WERI-Rb-1 (cell line): Measurements from ENCODE around the gene FAM110D.
A peak's percentile ranks its signal among the peaks of the same experiment; 100 is the strongest.

Experiments used
- DNase-seq: peaks from one replicate; pipeline ENCODE4 v3.0.0-alpha.2; 2020
- H3K27ac ChIP-seq: fragments of 250-450 bp; sonication (Bioruptor Pico); 2 replicates; pipeline ENCODE4 v1.5.1; 2020; ENCODE audit warnings: mild to moderate bottlenecking, moderate library complexity
- H3K27me3 ChIP-seq: fragments of 250-450 bp; sonication (Bioruptor Pico); 2 replicates; pipeline ENCODE4 v1.5.1; 2021; ENCODE audit warnings: mild to moderate bottlenecking, low read depth, moderate library complexity; ENCODE audit not compliant: insufficient read depth, severe bottlenecking
- H3K36me3 ChIP-seq: fragments of 250-450 bp; sonication (Bioruptor Pico); 2 replicates; pipeline ENCODE4 v1.5.1; 2020; ENCODE audit warnings: mild to moderate bottlenecking, moderate library complexity
- H3K4me3 ChIP-seq: 2 replicates; pipeline ENCODE4 v1.5.1; 2011; ENCODE audit warnings: low read depth, mild to moderate bottlenecking, control low read depth, low read length
- H3K9me3 ChIP-seq: fragments of 250-450 bp; sonication (Bioruptor Pico); 2 replicates; pipeline ENCODE4 v1.5.1; 2021; ENCODE audit warnings: mild to moderate bottlenecking, moderate library complexity; ENCODE audit not compliant: severe bottlenecking
- TF ChIP-seq, protein P1 (sequence below): IDR thresholded peaks from 2 replicates; pipeline ENCODE4 v1.5.1; 2011; ENCODE audit warnings: low read depth, mild to moderate bottlenecking, control low read depth, inconsistent platforms, low read length

FAM110D gene

GRCh38 chr1:26154750-26155149, 4.1 kb upstream of the FAM110D start:
- DNase-seq, result no peak
- TF ChIP-seq, protein P1, sequence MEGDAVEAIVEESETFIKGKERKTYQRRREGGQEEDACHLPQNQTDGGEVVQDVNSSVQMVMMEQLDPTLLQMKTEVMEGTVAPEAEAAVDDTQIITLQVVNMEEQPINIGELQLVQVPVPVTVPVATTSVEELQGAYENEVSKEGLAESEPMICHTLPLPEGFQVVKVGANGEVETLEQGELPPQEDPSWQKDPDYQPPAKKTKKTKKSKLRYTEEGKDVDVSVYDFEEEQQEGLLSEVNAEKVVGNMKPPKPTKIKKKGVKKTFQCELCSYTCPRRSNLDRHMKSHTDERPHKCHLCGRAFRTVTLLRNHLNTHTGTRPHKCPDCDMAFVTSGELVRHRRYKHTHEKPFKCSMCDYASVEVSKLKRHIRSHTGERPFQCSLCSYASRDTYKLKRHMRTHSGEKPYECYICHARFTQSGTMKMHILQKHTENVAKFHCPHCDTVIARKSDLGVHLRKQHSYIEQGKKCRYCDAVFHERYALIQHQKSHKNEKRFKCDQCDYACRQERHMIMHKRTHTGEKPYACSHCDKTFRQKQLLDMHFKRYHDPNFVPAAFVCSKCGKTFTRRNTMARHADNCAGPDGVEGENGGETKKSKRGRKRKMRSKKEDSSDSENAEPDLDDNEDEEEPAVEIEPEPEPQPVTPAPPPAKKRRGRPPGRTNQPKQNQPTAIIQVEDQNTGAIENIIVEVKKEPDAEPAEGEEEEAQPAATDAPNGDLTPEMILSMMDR, result no peak
- Histone ChIP-seq H3K36me3 (no peaks in the 10 kb centered on the region), H3K4me3 (no peak overlapping the region), H3K9me3 (no peaks in the 10 kb centered on the region), H3K27ac (no peak overlapping the region), H3K27me3 (no peaks in the 10 kb centered on the region)

- Histone ChIP-seq H3K4me3 (no peak overlapping the region), H3K9me3 (no peaks in the 10 kb centered on the region), H3K27me3 (no peaks in the 10 kb centered on the region), H3K27ac (no peak overlapping the region), H3K36me3 (no peaks in the 10 kb centered on the region)
- DNase-seq, result no peak
- TF ChIP-seq, protein P1, result no peak
Observed at GRCh38 chr1:26155370-26156284, 3.3 kb upstream of the FAM110D start.

DNA sequence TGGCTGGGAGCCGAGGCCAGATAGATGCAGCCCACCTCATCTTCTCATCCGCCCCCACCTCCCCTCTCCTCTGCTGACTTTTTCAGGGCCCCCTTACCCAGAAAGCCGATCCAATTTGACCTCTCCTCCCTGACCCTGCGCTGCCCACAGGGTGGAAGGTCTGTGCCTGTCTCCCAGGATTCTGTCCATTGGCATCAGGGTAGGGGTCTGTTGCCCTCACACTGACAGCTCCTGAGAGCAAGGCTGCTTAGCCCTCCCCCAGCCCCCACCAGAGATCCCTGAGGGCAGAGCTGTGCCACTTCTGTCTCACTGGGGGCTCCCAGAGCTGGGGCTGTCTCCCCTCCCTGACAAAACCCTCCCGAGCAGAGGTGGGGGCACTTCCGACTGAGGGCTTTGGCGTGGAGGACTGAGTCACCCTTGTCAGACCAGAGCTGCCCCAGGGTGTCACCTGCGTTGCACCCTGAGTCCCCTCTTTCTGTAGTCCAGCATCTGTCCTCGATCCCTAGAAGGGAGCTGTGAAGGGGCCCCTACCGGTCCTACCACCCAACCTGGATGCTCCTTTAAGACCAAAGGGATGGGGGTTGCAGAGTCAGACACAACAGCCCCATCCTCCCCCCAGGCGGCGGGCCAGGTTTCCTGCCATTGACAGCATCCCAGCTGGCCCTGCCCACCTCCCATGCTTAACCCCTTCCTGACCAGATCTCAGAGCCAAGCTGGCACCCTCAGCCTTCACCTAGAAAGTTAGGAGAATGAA, 2.4 kb upstream of the FAM110D start:
- TF ChIP-seq, protein P1, result no peak
- Histone ChIP-seq H3K27me3 (no peaks in the 10 kb centered on the region), H3K27ac (no peak overlapping the region), H3K36me3 (no peaks in the 10 kb centered on the region), H3K9me3 (no peaks in the 10 kb centered on the region), H3K4me3 (no peak overlapping the region)
- peak; percentile 59 for DNase-seq

DNA sequence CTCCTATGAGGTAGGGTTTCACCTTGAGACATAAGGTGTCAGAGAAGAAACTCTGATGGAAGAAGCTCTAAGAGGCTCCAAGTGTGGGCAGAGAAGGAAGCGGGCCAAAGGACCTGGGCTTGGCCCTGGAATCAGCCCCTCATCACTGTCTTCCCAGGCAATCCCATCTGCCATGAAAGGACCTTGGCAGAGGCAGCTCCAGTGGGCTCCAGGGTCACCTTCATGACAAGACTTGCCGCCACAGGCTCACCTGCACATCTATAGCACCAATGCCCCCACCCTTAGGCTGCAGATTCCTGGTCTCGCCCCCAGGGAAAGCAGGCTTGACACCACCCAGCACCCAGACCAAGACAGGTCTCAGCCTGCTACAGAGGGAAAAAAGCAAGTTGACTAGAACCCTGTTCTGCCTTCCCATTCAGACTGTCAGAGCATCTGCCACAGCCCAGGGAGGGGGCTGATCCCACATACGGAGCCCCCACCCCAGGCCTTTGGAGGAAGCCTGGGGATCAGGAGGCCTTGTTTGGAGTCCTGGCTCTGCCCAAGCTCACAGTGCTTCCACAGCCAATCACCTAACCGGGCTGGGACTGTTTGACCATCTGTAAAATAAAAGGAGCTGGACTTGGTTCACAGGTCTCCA, 490 bp upstream of the FAM110D start:
- no peaks in the 10 kb centered on the region for H3K27me3 ChIP-seq
- DNase-seq, result no peak
- H3K4me3 ChIP-seq, result no peak overlapping the region
- TF ChIP-seq, protein P1, result no peak
- no peaks in the 10 kb centered on the region for H3K36me3 ChIP-seq
- H3K9me3 ChIP-seq, result no peaks in the 10 kb centered on the region
- H3K27ac ChIP-seq, result no peak overlapping the region

- H3K9me3 ChIP-seq, result no peaks in the 10 kb centered on the region
- TF ChIP-seq, protein P1, result no peak
- H3K4me3 ChIP-seq, result no peak overlapping the region
- no peaks in the 10 kb centered on the region for H3K36me3 ChIP-seq
- no peak overlapping the region for H3K27ac ChIP-seq
- no peaks in the 10 kb centered on the region for H3K27me3 ChIP-seq
- no peak for DNase-seq
Observed at GRCh38 chr1:26159743-26160039, 812 bp downstream of the FAM110D start.
